ENCODE results near the gene COG8.
A peak's percentile ranks its signal among the peaks of the same experiment; 100 is the strongest.

DNA sequence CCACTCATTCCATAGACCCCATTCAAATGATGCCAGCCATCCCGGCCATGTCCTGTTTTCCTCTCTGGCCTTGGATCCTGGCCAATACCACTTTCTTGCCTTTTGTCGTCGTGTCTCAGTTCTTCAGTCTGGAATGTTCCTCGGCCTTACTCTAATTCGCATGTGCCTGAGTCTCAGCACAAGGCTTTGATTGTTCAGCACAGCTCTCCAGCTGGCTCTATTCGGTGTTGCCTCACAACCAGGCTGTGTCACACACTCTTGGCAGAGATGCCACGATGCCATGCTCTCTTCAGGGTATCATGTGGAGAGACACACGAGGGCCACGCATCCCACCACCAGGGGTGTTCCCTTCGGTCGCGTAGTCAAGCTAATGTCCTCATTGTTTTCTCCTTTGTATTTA is 30.0 kb downstream of the COG8 start:
- TF ChIP-seq, protein P1, sequence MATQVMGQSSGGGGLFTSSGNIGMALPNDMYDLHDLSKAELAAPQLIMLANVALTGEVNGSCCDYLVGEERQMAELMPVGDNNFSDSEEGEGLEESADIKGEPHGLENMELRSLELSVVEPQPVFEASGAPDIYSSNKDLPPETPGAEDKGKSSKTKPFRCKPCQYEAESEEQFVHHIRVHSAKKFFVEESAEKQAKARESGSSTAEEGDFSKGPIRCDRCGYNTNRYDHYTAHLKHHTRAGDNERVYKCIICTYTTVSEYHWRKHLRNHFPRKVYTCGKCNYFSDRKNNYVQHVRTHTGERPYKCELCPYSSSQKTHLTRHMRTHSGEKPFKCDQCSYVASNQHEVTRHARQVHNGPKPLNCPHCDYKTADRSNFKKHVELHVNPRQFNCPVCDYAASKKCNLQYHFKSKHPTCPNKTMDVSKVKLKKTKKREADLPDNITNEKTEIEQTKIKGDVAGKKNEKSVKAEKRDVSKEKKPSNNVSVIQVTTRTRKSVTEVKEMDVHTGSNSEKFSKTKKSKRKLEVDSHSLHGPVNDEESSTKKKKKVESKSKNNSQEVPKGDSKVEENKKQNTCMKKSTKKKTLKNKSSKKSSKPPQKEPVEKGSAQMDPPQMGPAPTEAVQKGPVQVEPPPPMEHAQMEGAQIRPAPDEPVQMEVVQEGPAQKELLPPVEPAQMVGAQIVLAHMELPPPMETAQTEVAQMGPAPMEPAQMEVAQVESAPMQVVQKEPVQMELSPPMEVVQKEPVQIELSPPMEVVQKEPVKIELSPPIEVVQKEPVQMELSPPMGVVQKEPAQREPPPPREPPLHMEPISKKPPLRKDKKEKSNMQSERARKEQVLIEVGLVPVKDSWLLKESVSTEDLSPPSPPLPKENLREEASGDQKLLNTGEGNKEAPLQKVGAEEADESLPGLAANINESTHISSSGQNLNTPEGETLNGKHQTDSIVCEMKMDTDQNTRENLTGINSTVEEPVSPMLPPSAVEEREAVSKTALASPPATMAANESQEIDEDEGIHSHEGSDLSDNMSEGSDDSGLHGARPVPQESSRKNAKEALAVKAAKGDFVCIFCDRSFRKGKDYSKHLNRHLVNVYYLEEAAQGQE (IDR thresholded peaks at IDR 0.05; ENCODE audit: unreplicated experiment): no peak
- TF ChIP-seq JUNB (IDR thresholded peaks at IDR 0.05; ENCODE audit: unreplicated experiment) (no peak), EZH2 (IDR thresholded peaks at IDR 0.05; ENCODE audit: low read depth, unreplicated experiment) (no peak), POLR2AphosphoS5 (IDR thresholded peaks at IDR 0.05; ENCODE audit: low read depth) (no peak), CREB1 (CRISPR knock-in tag; IDR thresholded peaks at IDR 0.05; ENCODE audit: low read depth) (no peak), ZNF114 (CRISPR knock-in tag; IDR thresholded peaks at IDR 0.05) (no peak), EZH2phosphoT487 (IDR thresholded peaks at IDR 0.05; ENCODE audit: unreplicated experiment) (no peak), ZNF331 (CRISPR knock-in tag; IDR thresholded peaks at IDR 0.05; ENCODE audit: low read depth) (no peak), ETS1 (IDR thresholded peaks at IDR 0.05) (no peak)
- TF ChIP-seq, protein P2, sequence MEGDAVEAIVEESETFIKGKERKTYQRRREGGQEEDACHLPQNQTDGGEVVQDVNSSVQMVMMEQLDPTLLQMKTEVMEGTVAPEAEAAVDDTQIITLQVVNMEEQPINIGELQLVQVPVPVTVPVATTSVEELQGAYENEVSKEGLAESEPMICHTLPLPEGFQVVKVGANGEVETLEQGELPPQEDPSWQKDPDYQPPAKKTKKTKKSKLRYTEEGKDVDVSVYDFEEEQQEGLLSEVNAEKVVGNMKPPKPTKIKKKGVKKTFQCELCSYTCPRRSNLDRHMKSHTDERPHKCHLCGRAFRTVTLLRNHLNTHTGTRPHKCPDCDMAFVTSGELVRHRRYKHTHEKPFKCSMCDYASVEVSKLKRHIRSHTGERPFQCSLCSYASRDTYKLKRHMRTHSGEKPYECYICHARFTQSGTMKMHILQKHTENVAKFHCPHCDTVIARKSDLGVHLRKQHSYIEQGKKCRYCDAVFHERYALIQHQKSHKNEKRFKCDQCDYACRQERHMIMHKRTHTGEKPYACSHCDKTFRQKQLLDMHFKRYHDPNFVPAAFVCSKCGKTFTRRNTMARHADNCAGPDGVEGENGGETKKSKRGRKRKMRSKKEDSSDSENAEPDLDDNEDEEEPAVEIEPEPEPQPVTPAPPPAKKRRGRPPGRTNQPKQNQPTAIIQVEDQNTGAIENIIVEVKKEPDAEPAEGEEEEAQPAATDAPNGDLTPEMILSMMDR (conservative IDR thresholded peaks at IDR 0.05; ENCODE audit: low read depth in 2 of 2): 0 out of 4 replicates have a peak, but pooled peaks of 1 of the 2 experiments have one; percentile 8

Data from GM23338 (cell line).